CD4-positive, alpha-beta T cell treated with Interleukin-12 subunit alpha and Interleukin-12 subunit beta, for 1 hour (primary cell): ENCODE results near the gene MYOCOS.
"Not testable (repeated sequence)": the region's sequence is repeated elsewhere in the genome, so short reads cannot be mapped to it uniquely, and the experiment has no call there.

ENCODE experiments used
- DNase-seq: peaks from one replicate; pipeline ENCODE4 v3.0.0-alpha.2; 2020

The MYOCOS gene

DNA sequence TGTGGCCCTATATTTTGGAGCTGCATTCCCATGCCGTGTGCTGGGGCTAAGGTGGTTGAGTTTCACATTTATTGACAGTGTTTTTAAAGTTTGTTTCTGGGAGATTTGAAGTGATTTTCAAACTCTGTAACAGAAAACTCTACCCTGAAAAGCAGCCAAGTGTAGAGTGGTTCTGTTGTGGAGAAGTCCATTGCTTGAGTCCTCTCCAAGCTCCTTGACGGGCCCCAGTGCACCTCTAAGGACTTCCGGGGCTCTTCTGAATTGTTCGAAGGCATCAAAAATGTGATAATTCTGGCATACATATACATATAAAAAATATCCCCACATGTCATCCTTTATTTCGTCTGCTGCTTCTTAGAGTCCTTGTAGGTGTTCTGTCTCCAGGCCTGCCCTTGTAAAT is 5.0 kb downstream of the MYOCOS start:
- DNase-seq: no peak

DNA sequence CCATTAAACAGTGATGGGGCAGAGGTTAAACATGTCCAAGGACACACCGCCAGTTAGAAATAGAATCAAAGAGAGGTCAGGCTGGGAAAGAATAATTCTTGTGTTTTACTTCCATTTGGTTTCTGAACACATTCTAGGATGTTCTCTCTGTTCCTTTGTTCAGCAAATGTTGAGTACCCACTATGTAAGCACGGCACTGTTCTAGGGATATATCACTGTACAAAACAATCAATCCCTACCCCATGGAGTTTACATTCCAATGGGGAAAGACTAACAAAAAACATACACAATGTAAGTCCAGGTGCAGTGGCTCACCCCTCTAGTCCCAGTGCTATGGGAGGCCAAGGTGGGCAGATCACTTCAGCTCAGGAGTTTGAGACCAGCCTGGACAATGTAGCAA is 6.2 kb downstream of the MYOCOS start:
- DNase-seq: no peak

DNA sequence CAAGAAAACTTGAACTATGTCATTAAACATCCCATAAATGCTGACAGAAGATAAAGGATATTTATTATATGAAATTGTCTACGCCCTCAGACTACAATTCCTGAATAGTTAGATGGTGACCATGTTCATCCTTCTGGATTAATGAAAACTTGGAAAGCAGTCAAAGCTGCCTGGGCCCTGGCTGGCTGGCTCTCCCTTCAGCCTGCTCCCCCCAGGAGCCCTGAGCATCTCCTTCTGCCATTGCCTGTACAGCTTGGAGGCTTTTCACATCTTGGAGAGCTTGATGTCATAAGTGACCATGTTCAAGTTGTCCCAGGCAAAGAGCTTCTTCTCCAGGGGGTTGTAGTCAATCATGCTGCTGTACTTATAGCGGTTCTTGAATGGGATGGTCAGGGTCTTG is 13.6 kb downstream of the MYOCOS start:
- DNase-seq: no peak

DNA sequence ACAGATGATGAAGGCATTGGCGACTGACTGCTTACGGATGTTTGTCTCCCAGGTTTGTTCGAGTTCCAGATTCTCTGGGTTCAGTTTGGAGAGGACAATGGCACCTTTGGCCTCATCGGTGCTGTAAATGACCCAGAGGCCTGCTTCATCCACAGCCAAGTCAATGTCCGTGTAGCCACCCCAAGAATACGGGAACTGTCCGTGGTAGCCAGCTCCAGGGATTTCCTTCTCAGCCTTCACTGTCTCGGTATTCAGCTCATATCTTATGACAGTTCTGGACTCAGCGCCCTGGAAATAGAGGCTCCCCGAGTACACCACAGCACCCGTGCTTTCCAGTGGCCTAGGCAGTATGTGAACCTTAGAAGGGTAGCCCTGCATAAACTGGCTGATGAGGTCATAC is 14.1 kb downstream of the MYOCOS start:
- no peak for DNase-seq

DNA sequence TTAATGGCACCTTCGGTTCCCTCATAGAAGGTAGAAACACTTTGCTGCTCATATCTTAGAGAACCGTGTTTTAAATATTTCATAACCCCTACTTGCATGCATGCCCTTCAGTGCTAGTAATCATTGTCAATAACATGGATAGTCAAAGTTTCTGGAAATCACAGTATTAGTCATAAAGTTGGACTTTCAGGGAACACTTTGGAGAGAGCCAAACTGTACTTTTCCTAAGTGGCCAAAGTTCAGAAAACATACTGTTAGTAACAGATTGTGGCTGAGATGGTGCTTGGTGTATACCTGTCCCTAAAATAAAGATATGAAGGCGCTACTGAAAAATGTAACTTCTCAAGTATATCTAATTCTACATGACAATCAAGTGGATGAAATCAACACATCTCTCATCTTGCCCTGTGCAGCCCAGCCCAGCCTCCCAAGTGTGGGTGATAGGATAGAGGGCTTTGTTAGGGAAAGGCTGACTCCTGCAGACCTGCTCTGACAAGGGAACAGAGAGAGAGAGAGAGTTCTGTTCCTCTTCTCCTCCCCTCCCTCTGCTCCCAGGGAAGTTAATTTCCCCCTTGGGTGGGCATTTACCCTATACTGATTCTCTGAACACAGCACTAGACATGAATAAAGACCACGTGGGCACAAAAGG is 16.0 kb downstream of the MYOCOS start:
- no peak for DNase-seq

DNA sequence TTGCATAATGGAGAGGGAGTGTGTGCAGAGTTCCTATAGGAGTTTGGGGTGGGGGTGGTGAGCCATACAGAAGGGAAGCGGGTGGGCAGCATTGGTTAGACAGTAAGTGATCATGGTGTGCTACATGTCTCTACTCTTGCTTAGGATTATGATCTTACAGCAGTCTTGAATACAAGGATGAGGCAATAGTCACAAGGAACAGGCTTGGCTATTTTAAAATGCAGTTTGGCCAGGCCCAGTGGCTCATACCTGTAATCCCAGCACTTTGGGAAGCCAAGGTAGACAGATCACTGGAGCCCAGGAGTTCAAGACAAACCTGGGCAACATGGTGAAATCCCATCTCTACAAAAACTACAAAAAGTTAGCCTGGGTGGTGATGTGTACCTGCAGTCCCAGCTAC is 18.2 kb downstream of the MYOCOS start:
- no peak for DNase-seq

DNA sequence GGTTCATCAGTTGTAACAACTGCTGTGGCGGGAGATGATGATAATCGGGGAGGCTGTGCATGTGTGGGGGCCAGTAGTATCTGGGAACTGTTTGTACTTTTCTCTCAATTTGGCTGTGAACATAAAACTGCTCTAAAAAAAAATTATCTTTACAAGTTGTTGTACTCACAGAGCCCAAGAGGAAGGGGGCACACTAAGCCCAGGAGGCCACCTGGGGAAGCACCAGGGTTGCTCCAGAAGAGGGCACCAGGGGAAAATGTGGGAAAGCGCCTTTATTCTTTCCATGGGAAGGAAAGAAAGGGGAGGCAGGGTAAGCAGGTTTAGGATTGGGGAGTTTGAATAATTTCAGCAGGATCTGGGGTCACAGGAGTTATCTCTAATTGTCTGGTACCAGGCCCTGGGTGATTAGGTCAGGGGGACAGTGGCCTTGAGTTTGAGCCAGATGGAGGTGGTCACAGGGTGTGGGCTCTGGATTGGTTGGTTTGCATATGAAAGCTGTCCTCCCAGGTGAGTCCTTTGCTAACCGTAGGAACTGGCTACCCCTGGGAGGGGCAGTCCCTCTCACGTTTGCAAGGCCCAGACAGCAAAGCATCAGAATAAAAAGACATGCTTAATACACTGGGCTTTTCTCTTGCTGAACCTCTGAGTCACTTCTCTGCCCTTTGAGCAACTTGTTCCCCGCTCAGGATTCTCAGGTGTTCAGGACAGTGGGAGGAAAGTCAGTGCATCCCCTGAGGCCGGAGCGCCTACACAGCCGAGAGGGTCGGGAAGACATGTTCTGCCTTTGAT is 19.2 kb downstream of the MYOCOS start:
- no peak for DNase-seq

DNA sequence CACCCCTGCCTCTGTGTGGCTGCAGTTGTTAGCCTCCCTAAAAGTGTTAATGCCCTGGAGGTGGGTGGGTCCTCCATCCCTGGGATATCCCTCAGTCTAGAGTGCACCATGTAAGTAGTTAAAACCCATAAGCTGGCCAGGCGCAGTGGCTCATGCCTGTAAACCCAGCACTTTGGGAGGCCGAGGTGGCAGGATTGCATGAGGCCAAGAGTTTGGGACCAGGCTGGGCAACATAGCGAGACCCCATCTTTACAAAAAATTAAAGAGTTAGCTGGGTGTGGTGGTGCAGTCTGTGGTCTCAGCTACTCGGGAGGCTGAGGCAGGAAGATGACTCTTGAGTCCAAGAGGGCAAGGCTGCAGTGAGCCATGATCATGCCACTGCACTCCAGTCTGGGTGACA is 20.2 kb downstream of the MYOCOS start:
- no peak for DNase-seq

DNA sequence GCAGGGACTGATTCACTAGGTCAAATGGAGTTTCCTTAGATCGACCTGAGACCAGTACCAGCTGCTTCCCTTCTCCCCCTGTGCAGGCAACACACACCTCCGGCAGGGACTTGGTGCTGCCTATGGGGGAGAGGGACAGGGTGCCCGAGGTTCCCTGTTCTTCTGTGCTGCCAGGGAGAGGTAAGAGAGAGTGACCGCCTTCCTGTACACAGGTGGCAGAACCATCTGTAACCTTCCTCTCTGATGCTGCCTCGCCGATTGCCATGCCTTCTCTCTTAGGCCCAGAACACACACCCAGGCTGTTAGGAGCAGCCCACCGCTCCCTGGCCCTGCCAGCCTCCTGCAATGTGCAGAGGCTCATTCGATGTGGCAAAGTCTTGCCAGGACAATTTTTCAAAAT is 21.1 kb downstream of the MYOCOS start:
- no peak for DNase-seq

DNA sequence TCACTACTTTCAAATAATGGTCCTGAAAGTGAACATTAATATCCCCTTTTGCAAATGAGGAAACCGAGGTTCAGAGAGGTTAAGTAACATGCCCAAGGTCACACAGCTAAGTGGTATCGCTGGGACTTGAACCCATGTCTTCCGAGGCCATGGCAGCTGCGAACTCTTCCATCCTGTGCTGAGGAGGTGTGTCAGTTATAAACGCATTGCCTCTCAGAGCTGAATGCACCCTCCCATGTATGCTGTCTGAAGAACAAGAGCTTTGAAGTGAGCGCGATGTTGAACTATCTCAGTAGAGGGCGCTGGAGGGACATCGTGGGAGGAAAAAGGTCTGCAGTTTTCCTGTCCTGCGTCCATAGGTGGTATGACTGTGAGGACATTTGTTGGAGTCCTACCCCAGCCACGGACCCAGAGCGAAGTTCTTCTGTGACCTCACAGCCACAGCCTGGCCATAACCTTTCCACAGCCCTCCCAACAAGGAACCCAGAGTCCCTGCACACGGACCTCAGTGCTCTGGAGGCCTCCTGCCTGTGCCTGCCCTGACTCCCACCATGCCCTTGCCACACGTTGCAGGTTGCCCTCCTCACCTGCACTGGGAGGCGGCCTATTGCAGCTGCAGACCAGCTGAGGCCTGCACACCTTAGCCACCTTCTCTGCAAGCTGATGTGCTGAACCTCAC is 22.9 kb downstream of the MYOCOS start:
- DNase-seq: peak; percentile 63

DNA sequence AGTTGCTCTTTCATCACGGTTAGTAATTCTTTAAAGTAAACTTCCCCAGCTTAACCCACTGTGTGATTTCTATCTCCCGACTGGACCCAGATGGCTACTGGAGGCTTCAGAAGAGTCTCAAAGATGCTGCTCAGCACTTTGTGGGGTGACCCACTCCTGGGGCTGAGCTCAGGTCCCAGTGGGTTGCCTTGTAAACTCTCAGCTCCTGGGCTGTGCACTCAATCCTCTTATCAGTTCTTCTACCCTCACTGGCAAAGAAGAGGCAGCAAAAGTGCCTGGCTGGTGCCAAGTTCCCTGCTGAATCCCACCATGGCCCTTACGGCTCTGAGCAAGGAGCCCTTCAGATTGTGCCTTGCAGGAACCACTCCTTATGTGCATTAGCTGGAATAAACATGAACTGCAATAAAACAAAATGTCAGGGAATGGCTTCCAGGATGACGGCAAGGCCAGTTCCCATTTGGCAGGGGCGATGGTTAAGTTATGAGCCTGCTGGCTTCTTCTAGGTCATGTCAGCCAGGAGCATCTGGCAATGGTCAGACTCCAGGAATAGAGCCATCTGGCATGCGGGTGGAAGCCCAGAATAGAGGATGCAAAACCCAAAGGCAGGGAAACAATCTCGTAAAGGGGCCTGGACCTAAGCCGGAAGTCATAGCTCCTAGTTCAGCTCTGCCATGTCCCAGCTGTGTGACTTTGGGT is 23.7 kb downstream of the MYOCOS start:
- DNase-seq: no peak

DNA sequence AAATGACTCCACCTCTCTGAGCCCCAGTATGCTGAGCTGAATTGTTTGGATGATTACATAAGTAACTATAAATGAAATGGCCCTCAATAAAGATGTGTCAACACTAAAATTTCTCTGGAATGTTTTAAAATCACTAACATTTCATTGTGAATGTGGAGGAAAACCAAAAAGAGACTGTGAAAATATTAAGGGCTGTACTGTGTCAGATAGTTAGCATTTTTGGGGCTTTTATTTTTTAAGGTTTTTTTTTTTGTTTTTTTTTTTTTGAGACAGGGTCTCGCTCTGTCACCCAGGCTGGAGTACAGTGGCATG is 24.2 kb downstream of the MYOCOS start:
- DNase-seq: no peak

DNA sequence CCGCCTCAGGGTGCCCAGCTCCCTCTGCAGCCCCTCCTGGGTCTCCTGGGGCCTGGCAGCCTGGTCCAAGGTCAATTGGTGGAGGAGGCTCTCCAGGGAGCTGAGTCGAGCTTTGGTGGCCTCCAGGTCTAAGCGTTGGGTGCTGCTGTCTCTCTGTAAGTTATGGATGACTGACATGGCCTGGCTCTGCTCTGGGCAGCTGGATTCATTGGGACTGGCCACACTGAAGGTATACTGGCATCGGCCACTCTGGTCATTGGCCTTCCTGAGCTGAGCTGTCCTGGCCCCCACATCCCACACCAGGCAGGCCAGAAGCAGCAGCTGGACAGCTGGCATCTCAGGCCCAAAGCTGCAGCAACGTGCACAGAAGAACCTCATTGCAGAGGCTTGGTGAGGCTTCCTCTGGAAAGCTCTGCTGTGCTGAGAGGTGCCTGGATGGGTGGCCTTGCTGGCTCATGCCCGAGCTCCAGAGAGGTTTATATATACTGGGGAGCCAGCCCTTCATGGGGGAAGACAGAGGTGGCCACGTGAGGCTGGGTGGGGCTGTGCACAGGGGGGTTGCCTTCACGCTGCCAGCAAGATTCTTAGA is 30.3 kb downstream of the MYOCOS start, which contains the start of gene MYOC:
Gene MYOC, minus strand, starts transcription at position 455 of the 589 bp plus-strand sequence. Its CDS starts 77 bp downstream, at position 378.
- no peak for DNase-seq

DNA sequence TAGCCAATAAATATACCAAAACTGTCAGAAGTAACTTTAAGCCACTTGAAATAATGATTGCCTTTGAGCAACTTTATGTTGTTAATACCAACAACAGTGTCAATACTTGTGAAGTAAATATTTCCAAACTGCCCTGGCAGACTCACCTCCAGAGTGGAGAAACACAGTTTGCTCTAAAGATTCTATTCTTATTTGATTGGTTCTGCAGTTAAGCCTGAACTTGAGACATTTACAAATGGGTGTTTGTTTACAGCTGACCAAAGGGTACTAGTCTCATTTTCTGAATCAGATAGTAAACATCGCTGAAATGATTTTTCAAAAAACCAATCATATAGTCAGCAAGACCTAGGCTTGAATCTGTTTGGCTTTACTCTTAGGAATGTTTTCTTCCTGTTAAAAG is 31.8 kb downstream of the MYOCOS start:
- no peak for DNase-seq

DNA sequence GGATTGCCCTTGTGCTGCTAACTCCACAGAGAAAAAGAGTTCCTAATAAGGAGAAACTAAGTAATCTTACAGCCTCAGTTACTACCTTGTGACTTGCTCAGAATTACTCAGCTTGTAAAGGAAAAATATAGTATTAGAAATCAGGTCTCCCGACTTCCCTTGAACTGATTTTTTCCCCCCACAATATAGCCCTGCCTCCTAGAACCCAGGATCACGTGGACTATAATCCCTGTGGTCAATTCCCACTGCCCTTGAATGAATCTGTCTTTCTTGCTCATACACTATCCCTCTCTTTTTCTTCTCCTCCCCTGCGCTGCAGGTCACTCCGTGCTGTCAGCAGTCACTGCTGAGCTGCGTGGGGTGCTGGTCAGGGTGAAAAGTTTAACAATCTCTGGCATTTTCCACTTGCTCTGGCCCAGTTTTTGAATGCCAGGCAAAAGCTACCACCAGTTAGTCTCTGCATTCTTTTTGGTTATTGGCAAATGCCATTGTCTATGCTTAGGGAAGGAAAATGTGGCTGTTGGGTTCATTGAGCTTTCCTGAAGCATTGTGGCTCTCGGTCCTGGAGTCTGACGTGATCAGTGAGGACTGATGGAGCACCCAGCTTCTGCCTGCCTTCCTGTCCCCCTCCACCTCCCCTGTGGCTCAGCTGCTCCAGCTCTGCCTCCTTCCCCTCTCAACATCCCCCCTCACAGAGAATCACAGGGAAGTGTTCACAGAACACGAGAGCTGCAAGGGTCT is 32.3 kb downstream of the MYOCOS start:
- DNase-seq: no peak

DNA sequence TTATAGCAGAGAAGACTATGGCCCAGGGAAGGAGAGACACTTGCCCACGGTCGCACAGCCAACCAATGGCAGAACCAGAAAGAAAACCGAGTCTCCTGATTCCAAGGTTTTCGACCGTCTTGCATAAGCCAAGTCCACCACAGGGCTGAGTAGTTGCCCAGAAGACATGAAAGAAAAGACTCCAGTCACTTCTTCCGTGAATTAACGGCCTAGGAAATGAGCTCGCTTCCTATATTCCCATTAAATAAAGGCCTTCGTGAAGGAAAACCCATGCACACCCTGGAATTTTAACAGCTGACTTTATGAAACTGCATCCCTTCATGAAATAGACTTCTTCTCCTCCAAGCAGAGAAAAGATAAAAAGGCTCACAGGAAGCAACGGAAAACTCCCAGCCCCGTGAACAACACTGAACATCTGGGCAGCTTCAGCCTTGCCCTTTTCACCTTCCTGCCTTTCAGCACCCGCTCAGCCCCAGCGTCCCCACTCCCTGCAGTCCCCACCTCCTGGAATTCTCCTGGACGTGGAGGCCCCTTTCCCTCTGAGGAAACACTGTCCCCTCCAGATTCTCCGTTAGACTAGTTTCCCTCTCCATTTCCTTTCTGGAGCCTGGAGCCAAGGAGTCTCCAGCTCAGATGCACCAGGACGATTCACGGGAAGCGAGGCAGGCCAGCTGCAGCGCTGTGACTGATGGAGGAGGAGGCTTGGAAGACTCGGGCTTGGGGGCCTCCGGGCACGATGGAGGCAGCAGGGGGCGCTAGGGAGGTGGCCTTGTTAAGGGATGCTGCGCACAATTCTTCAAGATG is 33.1 kb downstream of the MYOCOS start:
- peak; percentile 57 for DNase-seq

DNA sequence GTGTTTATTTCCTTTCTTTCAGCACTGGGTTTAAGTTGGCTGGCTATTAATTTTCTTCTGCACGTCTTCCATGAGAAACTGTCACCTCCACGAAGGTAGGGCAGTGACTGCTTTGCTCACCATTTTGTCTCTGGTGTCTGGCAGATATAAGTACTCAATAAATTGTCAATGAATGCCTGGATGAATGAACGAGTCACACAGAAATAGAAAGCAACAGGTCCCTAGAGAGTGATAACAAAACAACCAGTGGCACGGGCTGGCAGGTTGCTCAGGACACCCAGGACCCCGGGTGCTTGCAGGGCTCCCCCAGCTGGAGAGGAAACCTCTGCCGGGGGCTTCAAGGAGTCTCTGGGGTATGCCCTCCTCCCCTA is 33.7 kb downstream of the MYOCOS start:
- no peak for DNase-seq

DNA sequence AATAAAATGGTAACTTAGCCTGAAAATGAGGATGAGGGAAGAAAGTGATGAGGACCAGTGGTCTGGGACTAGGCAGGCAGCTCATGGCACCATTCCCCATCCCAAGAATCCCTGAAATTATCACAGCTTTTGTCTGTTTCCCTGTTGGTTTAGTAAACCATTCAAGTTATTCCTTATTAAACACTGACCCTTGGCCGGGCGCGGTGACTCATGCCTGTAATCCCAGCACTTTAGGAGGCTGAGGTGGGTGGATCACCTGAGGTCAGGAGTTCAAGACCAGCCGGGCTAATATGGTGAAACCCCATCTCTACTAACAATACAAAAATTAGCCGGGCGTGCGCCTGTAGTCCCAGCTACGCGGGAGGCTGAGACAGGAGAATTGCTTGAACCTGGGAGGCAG is 34.2 kb downstream of the MYOCOS start:
- DNase-seq: not testable (repeated sequence)

DNA sequence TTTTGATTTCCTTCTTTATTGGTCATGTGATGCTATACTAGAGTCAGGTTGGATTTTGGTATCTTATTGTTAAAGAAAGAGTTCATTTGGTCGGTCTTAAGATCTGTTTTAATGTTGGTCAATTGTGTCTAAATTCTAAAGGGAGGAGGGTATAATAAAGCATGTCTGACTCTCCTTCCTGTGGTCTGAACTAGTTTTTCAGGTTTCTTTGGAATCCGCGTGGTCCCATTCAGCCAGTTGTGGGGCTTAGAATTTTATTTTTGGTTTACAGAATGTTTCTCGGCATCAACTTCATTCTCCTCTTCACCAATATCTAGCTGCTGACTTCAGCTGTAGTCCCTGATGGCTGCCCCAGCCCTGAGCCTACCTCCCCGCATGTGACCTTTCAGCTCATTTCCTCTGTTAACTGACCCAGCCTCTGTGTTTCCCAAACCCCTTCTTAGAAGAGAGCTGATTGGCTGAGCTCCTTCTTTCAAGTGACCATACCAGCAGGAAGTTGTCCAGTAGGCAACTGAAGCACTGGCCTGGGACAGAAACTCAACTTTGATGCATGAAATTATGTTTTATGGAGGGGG is 39.1 kb downstream of the MYOCOS start:
- no peak for DNase-seq

DNA sequence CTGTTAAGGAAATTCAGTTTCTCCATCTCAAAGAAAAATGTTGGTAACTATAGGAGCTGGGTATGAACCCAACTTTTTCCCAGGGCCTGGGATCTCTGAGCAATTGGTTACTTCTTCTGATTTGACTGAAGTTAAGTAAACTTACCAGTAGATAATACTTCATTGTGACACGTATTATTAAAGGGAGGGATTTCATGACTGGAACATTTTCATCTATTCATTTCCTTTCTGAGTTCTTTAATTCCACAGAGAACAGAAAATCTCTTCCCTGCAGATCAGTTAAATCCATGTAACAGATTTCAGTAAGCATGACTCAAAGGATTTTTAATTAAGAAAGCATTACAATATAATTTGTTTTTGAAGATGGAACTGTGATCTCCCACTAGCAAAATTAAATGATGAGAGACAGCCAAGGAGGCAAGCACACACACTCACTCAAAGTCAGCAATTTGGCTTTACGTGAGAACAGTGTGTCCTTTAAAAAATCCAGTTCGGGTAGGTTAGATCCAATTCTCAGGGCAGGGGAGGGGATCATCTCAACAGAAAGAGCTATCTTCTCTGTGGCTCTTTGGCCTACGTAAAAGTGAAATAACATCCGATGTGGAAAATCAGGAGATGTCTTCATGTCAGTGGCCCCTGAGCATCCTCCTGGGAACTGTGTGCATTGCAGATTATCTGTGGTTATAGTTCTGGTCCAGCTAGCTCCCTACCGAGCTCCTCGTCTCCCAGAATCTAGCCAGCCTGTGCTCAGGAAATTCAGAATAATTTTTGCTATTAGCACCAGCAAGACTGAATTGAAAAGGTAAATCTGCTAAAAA is 41.2 kb downstream of the MYOCOS start:
- no peak for DNase-seq
